Embryonic facial prominence (tissue), 1 donor: ENCODE measurements around the gene ESM1.
"Not testable (repeated sequence)": the region's sequence is repeated elsewhere in the genome, so short reads cannot be mapped to it uniquely, and the experiment has no call there.

Experiments
- DNase-seq: peaks from one replicate; pipeline ENCODE4 v3.0.0-alpha.2; 2016; ENCODE audit errors: extremely low spot score

ESM1 gene, protein sequence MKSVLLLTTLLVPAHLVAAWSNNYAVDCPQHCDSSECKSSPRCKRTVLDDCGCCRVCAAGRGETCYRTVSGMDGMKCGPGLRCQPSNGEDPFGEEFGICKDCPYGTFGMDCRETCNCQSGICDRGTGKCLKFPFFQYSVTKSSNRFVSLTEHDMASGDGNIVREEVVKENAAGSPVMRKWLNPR

DNA sequence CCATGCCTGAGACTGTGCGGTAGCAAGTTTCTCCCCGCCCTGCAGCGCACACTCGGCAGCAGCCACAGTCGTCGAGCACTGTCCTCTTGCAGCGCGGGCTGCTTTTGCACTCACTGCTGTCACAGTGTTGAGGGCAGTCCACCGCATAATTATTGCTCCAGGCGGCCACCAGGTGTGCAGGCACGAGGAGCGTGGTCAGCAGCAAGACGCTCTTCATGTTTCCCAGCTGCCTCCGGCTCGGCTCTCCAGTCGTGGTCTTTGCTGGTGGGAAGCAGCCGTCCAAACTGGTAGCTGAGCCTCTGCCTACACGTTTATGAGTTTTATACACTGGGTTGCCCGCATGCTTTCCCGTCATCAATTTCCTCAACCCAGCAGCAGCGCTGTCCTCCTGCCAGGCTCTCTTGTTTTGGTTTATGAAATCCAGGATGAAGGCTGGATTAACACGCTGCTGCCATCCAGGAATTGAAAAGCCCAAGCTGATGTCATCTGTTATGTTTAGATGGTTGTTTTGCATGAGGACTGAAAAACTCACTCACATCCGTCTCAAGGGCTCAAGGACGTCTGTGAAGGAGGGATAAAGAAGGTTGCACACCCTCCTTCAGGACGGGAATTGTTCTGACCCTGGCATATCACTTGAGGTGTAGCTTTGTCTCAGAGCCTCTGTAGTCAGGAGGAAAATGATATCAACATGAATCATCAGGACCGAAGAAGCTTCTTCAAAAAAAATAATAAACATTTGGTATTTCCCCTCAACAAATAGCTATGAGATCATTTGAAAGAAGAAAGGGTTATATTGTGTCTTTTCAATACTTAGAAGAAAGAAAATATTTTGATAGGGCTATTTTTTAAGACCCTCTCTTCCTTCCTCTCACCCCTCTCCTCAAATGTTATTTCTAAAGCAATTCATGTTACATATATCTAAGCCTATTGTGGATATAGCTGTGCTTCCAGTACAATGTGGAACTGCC lies at the start of gene ESM1:
Gene ESM1, minus strand, starts transcription at position 293 of the 968 bp plus-strand sequence. Its CDS starts 76 bp downstream, at position 217.
- no peak for DNase-seq

DNA sequence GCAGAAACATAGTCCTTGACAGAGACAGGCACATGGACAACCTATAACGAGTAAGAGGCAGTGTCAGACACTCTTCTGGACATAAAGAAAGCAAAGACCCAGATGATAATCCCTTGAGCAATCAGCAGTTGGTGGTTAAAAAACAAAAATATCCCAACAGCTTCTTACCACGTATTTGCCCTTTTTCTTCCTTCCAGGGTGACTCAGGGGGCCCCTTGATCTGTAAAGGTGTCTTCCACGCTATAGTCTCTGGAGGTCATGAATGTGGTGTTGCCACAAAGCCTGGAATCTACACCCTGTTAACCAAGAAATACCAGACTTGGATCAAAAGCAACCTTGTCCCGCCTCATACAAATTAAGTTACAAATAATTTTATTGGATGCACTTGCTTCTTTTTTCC lies 48.2 kb upstream of the ESM1 start:
- no peak for DNase-seq

DNA sequence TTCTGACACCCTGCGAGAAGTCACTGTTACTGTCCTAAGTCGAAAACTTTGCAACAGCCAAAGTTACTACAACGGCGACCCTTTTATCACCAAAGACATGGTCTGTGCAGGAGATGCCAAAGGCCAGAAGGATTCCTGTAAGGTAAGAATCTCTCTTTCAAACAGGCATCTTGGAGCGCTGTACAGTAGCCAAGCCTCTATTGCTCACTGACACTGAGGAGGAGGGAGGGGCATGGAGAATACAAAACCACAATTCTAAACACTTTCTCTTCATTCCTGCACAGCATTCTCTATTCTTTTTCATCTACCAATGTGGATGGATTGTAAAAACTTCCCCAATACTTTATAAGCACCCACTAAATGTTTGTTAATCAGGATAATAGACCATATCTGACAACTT lies 46.1 kb upstream of the ESM1 start:
- DNase-seq: no peak

DNA sequence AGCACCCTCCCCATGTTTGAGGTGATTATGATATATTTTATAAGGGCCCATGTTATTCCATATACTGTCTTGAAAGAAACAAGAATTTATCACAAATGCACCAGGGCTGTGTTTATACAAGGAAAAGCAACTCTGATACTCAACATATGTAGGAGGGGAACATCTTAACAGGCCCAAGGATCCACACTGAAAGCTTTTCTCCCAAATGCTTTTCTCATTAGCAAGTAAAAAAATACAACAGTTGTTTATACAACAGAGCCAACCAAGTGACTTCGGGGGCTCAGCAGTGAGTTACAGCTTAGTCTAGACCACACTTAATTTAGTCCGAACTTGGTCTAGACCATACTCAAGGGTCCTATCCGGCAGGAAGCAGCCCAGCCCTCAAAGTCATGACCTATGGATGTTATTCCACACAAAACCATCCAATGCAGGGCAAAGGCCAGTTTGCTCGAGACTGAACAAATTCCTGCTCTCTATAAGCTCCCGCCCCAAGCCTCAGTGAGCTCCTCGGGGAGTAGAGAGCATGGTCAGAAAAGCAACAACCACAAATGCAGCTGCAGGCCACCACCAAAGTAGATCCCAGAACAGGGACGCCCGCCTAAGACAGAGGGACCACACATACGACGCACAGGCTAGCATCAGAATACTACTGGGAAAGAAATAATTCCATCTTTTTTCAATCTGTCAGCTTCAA lies 45.4 kb upstream of the ESM1 start:
- no peak for DNase-seq

DNA sequence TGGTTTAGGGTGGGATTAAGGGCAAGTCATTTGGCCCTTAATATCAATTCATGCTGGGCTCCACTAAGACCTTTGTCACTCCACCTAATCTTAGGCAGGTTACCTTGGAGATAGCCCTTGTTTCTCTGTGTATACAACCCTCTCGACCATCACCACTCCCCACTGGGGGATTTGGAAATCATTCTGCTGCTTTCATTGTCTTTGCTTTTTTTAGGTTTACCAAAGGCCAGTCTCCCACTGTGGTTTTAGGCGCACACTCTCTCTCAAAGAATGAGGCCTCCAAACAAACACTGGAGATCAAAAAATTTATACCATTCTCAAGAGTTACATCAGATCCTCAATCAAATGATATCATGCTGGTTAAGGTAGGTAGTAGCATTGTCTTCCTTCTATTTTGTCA lies 44.8 kb upstream of the ESM1 start:
- DNase-seq: no peak

DNA sequence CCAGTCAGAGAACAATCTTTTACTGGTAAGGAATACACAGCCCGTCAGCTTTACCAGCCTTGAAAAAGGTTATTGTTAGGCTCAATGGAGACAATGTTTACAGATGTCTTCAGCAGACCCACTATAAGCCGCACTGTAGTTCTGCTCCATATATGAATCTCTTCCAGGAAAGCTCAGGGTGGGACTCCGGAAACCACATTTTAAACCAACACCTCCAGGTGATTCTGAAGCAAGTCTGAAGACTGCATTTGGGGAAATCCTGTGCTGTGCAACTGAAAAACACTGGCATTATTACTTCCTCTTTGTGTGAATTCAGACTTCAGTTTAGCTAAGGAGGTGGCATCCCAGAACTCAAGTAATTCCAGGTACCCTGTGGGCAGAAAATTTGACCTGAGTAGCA lies 42.2 kb upstream of the ESM1 start:
- no peak for DNase-seq

DNA sequence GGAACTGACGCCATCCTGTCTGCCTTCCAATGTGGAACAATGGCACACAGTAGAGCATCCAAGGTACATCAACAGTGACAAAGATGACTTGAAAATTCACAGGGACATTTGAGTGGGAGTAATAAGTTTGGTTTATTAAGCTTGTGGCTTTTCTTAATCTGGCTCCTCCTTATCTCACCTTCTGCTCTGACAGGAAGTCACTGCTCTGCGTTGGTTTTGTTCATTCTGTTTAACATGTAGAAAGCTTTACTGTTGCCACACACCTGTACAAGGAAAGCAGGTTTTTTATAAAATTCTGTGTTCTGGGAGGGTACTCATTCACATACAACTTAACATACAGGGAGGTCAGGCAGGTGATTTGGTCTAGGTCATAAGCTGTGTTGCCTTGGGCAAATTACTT lies 37.1 kb upstream of the ESM1 start:
- no peak for DNase-seq

DNA sequence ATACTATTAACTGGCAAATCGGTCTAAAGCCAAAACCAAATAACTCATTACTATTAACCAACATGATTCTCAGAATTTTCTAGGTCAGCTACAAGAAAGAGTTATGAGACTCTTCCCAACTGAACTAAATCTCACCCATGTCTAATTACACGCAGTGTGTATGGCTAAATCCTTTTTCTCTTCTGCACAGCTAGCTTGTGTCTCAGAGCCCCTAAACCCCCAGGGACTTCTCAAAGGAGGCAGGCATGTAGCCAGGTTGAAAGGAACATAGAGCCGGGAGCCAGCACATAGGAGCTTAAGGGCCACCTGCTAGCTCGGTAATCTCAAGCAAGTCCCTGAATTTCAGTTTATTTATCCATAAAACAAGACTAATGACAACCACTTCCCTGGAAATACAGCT lies 36.4 kb upstream of the ESM1 start:
- DNase-seq: no peak

DNA sequence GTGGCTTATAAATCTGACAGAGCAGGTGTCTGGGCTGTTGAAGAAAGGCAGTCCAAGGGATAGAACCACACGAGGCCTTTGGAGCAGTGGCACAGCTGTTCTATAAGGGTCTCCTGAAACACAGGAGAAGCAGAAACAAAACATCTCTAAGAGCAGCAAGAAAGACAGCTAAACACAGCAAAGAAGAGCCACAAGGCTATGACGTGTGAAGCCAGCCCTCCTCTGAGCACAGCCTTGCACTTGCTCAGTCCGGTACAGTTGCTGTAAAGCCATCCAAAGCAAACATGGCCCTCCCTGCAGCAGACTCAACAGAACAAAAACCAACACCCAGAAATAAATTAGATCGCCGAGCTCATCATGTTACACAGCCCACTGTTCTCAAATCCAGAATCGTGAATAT lies 36.0 kb upstream of the ESM1 start:
- no peak for DNase-seq

DNA sequence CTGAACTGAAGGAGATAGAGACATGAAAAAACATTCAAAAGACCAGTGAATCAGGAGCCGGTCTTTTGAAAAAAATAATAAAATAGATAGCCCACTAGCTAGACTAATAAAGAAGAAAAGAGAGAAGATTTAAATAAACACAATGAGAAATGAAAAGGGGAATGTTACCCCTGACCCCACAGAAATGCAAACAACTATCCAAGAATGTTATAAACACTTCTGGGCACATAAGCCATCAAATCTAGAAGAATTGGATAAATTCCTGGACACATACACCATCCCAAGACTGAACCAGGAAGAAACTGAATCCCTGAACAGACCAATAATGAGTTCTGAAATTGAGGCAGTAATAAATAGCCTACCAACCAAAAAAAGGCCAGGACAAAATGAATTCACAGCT lies 24.8 kb upstream of the ESM1 start:
- DNase-seq: not testable (repeated sequence)

DNA sequence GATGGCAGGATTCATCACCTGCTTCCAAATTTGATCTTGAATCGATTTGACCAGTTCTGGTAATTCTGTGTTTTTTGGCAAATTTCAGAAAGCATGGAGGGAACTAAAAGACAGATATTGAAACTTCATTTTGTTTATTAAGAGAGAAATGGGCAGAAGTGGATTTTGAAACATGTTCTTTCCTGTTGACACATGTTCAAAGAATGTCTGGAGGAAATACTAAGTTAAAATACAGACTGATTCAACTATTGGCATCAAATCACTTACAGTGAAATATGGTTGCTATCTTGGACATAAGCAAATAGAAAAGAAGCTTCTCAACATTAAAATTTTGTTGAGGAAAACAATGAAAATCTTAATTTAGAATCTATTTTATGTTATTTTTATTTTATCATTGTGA lies 19.3 kb upstream of the ESM1 start:
- no peak for DNase-seq

DNA sequence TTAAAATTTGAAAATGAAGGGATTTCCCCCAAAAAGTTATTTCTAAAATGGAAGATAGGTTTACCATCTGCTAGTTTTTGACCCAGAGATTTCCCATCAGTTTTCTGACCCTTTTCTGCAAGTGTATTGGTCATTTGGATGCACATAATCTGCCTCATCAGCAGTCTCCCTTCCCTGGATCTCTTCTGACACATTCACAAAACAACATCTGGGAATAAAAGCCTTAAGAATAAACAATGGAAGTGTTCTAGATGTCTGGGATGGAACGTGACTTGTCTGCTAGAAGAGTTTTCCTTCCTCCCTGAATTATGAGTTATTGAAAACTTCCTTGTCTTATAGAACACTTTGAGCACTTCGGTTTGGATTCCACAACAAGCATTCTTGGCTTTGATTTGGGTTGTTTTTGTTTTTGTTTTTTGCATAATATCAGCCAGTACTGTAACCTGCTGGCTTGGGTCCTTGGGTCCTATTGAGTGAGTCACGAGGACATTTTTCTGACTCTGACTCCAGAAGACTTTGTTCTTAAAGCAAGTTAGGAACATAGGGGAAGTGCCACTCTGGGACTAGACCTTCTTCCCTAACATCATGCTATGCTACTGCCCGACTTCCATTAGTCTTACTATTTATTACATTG lies 18.2 kb upstream of the ESM1 start:
- DNase-seq: no peak

DNA sequence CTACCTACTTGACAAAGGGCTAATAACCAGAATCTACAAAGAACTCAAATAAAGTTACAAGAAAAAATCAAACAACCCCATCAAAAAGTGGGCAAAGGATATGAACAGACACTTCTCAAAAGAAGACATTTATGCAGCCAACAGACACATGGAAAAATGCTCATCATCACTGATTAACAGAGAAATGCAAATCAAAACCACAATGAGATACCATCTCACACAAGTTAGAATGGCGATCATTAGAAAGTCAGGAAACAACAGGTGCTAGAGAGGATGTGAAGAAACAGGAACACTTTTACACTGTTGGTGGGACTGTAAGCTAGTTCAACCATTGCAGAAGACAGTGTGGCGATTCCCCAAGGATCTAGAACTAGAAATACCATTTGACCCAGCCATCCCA lies 16.8 kb upstream of the ESM1 start:
- DNase-seq: not testable (repeated sequence)

DNA sequence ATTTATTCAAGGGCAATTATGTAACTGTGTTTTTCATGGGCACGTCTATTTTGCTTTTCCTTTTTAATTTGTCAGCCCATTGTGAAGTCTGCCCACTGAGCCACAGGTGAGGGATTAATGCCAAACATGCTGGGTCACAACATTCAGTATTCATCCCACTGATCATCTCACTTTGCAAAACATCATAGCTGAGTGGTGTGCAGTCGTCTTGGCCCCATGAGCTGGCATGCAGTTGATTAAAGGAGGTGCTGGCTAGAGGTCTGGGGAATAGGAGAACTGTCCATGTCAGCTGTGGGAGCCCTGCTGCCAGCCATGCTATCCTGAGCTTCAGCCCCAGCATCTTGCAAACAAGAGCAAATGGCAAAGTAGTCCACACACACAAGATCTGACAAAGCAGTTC lies 11.7 kb upstream of the ESM1 start:
- no peak for DNase-seq

DNA sequence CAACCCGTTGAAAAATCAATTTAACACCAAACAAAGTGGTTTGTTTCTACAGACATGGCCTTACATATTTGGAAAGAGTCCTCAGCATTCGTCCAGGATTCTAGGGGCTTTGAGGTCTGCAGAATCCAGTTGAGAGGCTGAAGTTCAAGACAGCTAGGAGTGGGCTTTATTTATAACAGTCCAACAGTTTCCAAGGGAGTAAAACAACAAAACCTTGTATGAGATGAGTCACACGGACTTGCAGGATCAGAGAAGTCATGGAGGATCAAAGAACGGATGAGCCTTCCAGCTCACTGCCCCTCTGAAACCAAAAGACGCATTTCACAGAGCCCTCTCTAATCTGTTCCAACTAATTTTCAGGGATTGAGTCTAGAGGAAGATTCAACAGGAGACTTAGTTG lies 11.1 kb upstream of the ESM1 start:
- DNase-seq: no peak

DNA sequence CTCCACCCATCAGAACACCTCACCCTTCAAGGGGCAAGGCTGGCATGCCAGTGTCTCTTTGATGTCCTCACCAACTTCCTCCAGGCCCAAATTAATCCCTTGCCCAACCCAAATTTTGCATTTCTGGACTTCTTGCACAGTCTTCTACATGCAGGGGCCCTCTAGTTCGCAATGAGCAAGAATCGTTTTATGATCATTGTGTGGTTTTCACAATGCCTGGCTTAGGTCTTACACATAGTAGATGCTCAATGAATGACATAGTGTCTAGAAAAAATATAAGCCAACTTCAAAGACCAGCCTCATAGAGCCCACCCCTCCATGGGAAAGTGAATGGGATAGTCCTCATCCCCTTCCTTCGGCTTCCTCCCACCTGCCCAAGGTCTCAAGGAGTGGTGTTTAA lies 9.8 kb upstream of the ESM1 start:
- DNase-seq: no peak

DNA sequence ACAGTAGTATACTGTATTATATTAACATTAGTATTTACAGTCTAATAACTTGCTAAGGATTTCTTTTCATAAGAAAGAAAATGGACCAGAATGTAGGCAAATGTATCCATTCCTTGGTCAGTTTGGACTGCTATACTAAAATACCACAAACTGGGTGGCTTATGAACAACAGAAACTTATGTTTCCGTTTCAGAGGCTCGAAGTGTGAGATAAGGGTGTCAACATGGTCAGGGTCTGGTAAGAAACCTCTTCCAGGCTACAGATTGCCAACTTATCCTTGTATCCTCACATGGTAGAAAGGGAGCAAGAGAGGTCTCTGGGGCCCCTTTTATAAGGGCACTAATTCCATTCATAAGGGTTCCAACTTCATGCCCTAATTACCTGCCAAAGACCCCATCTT lies 9.2 kb upstream of the ESM1 start:
- DNase-seq: no peak

DNA sequence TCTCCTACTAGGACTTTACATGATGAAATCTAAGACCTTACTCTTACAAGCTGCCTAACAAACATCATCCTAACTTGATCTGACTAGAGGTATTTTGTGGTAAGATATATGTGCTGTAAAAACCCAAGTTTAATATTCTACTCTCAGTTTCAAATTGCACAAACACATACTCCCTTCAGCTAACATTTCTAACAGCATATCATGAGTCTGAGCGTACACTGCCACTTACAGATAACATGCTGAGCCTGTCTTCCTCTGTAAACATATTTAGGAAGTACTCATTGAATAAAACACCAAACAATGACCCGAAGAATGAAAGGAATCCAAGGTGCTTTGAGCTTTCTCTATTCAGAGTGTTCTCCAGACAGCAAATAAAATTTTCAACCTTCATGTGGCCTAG lies 7.9 kb upstream of the ESM1 start:
- no peak for DNase-seq

DNA sequence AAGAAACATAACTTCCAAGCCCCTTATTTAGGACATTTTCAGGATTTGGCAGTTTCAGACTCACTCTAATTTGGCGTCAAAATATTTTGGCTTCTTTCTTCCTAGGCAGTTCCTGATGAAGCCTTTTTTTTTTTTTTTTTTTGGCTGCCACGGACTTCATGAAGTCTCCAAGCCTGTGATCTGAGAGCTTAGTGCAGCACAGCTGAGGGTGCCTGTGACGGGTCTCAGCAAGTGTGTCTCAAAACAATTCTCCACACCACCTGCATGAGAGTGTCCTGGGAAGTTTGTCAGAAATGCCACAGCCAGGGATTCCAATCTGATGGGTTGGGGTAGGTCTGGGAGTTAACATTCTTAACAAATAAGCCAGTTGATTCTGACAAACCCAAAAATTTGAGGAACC lies 6.0 kb upstream of the ESM1 start:
- DNase-seq: no peak

DNA sequence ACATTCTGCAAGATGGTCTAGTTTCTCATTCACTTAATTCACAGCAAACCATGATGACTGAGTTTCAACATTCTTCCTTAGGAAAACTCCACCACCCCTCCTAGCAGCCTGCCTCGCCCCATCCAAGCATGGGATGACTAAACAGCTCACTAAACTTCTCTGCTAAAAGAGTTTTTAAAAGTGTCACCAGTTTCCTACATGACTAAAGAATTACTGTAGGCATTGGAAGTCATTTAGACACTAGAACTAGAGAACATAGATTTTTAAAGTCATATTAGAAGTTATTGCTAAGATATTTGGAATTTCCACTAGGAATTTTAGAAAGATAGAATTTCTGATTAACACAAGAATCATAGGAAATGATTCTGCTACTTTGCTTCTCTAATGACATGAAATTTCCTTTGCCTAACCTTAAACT lies 5.5 kb upstream of the ESM1 start:
- DNase-seq: no peak

DNA sequence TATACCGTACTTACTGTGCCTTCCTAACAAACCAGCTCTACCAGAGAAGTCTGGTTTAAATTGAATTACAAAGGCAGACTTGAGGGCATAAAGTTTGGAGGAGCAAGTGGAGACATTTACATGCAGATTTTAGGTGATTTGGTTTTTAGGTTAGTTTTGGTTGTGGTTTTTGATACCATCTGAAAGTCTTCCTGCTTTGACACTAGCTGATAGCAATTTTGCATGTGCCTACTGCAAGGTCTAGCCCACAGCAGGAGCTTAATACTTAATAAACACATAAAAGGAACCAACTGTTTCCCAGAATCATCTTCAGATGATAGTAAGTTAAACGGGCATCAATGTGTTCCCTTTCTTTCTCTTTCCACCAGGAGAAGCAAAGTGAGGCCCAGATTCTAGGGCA lies 3.4 kb upstream of the ESM1 start:
- no peak for DNase-seq

DNA sequence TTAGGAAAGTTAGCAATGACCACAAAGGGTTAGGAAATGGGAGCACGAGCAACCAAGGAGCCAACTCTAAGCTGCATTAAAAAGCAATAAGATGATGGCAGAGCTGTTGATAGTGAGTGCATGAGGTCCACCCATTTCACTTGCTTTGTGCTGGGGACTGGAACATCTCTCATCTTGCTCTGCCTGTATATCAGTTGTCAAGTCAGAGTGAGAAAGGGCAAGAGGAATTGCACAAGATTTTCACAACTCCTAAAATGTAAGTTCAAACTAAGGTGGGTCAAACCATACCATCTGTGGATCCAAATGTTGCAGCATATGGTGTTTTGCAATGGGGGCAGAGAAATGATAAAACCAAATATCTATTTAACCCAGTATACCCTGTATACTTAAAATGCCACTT lies 2.8 kb upstream of the ESM1 start:
- DNase-seq: no peak
